GM12878 (cell line): ENCODE results near the gene RAB36. TPM values are rescaled to one million over a fixed set of nuclear protein-coding genes. Genes with fewer than 3 reads are reported as not detected.

Experiments
- ATAC-seq: fragments of 200-7000 bp; cut with Tn5 transposase; 3 replicates; pipeline ENCODE4 v1.9.1; 2020; ENCODE audit warnings: mild to moderate bottlenecking, moderate library complexity
- BruUV-seq: library from RNA; stranded (reverse); fragments of 400-500 nt; replicated peaks from 2 replicates; lab custom pipeline; 2021; lab: Mats Ljungman, UMichigan
- CTCF ChIA-PET: fragments of 300-600 bp; sonication (Branson Sonifier 250); formaldehyde crosslinking; extraction: SDS; loops from one replicate; lab custom pipeline; 2021; ENCODE audit warnings: inconsistent platforms; lab: Yijun Ruan, JAX
- POLR2A ChIA-PET: fragments of 350-600 bp; formaldehyde crosslinking; extraction: SDS; loops from one replicate; lab custom pipeline; 2021; ENCODE audit warnings: inconsistent platforms; lab: Charles Lee
- RAD21 ChIA-PET: fragments of 300-600 bp; sonication (Branson Sonifier 250); formaldehyde crosslinking; loops from one replicate; lab custom pipeline; 2023; ENCODE audit warnings: antibody characterized with exemption; ENCODE audit not compliant: unreplicated experiment; lab: Charles Lee
- SMC1A ChIA-PET: fragments of 300-600 bp; sonication (Branson Sonifier 250); formaldehyde crosslinking; loops from one replicate; lab custom pipeline; 2023; ENCODE audit not compliant: unreplicated experiment, uncharacterized antibody; lab: Charles Lee
- DNase-seq: peaks from one replicate; pipeline ENCODE4 v3.0.0-alpha.2; 2011; ENCODE audit warnings: low read depth, low spot score
- FAIRE-seq: peaks from 3 replicates; lab custom pipeline; 2011; peaks lifted over from hg19 to GRCh38; lab: Jason Lieb, UNC
- H2AFZ ChIP-seq: 2 replicates; pipeline ENCODE4 v1.6.0; 2011; ENCODE audit warnings: low read depth, low read length, control low read depth; ENCODE audit not compliant: control insufficient read depth
- H3K27ac ChIP-seq: 2 replicates; pipeline ENCODE4 v1.5.1; 2011; ENCODE audit warnings: control low read depth; ENCODE audit not compliant: control insufficient read depth, insufficient read depth
- H3K27me3 ChIP-seq, 2 experiments: replicated peaks in 1 of 2; 2 replicates each; pipeline versions ENCODE4 v1.6.0 to v1.6.1; 2011; ENCODE audit warnings: low read length in 1 of 2; ENCODE audit not compliant: control insufficient read depth in 2 of 2, insufficient read depth in 2 of 2
- H3K36me3 ChIP-seq, 2 experiments: 2 replicates each; pipeline ENCODE4 v1.5.1; 2011; ENCODE audit warnings: low read length in 1 of 2; ENCODE audit not compliant: control insufficient read depth in 2 of 2, insufficient read depth in 2 of 2
- H3K4me1 ChIP-seq: 2 replicates; pipeline ENCODE4 v1.6.1; 2011; ENCODE audit warnings: mild to moderate bottlenecking, low read length, moderate library complexity, mixed read lengths; ENCODE audit not compliant: control insufficient read depth, insufficient read depth
- H3K4me2 ChIP-seq: 2 replicates; pipeline ENCODE4 v1.6.0; 2011; ENCODE audit warnings: control low read depth; ENCODE audit not compliant: control insufficient read depth, insufficient read depth
- H3K4me3 ChIP-seq: fragments of 200-600 bp; sonication (generic); 2 replicates; pipeline ENCODE4 v1.5.1; 2016
- H3K79me2 ChIP-seq: 2 replicates; pipeline ENCODE4 v1.6.0; 2011; ENCODE audit warnings: low read length; ENCODE audit not compliant: control insufficient read depth, insufficient read depth
- H3K9ac ChIP-seq: 2 replicates; pipeline ENCODE4 v1.8.0; 2011; ENCODE audit warnings: low read length, control low read depth, mixed read lengths; ENCODE audit not compliant: control insufficient read depth, insufficient read depth
- H3K9me3 ChIP-seq: replicated peaks from 3 replicates; pipeline ENCODE4 v1.5.1; 2011; ENCODE audit warnings: mild to moderate bottlenecking, low read length; ENCODE audit not compliant: control insufficient read depth, insufficient read depth
- H4K20me1 ChIP-seq: 2 replicates; pipeline ENCODE4 v1.6.0; 2011; ENCODE audit not compliant: control insufficient read depth, insufficient read depth
- CBX3 ChIP-seq: fragments of 200-600 bp; sonication (generic); IDR thresholded peaks from 2 replicates; pipeline ENCODE4 v1.6.1; 2016; ENCODE audit warnings: low read depth, borderline replicate concordance
- SUZ12 ChIP-seq: fragments of 200-600 bp; sonication (generic); IDR thresholded peaks from one replicate; pipeline ENCODE4 v1.6.1; 2018; ENCODE audit warnings: antibody characterized with exemption, mild to moderate bottlenecking; ENCODE audit not compliant: unreplicated experiment
- YY1 ChIP-seq: IDR thresholded peaks from 2 replicates; pipeline ENCODE4 v1.6.1; 2011; ENCODE audit warnings: low read depth, mild to moderate bottlenecking, low read length
- ZSCAN29 ChIP-seq: fragments of 450-650 bp; IDR thresholded peaks from 2 replicates; pipeline ENCODE4 v1.6.1; 2017; ENCODE audit warnings: mild to moderate bottlenecking, moderate library complexity
- WGBS: methylation state at CpG from one replicate; pipeline ENCODE4 v1.1.6; 2016; ENCODE audit warnings: low lambda C conversion rate; ENCODE audit not compliant: insufficient replicate concordance, insufficient coverage; ENCODE audit errors: missing lambda C conversion rate; 5-methylcytosine and 5-hydroxymethylcytosine counted together
- in situ Hi-C: fragments of 300-500 bp; cut with MboI; formaldehyde crosslinking; loops from 9 replicates; pipeline ENCODE4 v1.14.3; 2018; ENCODE audit warnings: mixed read lengths
- intact Hi-C: fragments of 100-400 bp; cut with micrococcal nuclease; formaldehyde crosslinking; loops from one replicate; pipeline ENCODE4 v1.14.2; 2022; ENCODE audit not compliant: unreplicated experiment
- polyA plus RNA-seq, 11 experiments: library from polyadenylated mRNA; depleted of rRNA in 4 of 11; unstranded in 6 of 11; stranded (reverse) in 5 of 11; fragments of >200 nt; fragmentation: Nextera tagmentation in 4 of 11; fragmentation: Illumina TruSeq in 1 of 11; extraction: Ambion mirVana in 4 of 11; extraction: Trizol in 1 of 11; gene quantifications; 1 replicate in 1 of 11; 2 replicates in 10 of 11; pipeline versions ENCODE4 v1.2.1 to v1.2.3, GENCODE V29; 2011 to 2016; ENCODE audit warnings: inconsistent platforms in 2 of 11, missing spikeins in 2 of 11, low read depth in 1 of 11
- total RNA-seq, 4 experiments: library from RNA; depleted of rRNA in 3 of 4; stranded (reverse); fragments of >200 nt in 3 of 4; fragmentation: Illumina TruSeq in 1 of 4; extraction: Trizol in 1 of 4; gene quantifications; 2 replicates each; pipeline versions ENCODE4 v1.2.1 to v1.2.3, GENCODE V29; 2013 to 2021
- TF ChIP-seq, protein P1 (sequence below): fragments of 450-650 bp; conservative IDR thresholded peaks from 2 replicates; pipeline ENCODE4 v1.6.1; 2017; ENCODE audit warnings: mild to moderate bottlenecking, moderate library complexity

Gene RAB36
- total and polyA plus RNA-seq, 10 of the 15 experiments (the other 5 are each of a cell fraction or from before 2014, with no cell fraction given) = 0.31 to 2.7 (median 1.1) TPM

DNA sequence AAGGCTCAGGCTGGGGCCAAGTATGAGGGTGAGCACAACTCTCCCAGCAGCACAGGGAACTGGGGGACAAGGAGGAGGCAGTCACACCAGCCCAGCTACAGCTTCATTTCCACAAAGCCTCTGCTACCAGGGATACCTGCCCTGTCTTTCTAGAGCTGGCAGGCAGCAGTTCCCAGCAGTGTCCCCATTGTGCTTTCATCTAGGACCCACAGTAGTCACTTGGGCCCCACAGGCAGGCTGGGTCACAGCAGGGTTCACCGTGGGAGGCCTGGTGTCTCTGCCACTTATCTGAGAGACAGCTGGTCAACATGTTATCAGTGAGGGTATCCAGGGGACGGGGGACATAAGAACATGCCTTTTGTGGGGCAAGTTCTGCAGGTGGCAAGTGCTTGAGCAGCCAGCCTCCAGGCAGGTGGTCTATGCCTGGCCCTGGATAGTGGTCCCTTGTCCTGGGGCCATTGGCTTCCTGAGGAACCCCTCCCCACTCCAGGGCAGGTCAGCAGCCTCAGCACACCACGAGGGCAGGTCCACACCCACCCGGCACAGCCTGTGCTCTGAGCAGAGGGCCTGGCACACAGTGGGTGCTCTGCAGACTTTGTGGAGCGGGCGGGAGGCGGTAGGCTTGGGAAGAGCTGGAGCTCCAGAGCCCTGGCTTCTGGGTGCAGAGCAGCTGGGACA is 45.0 kb upstream of the RAB36 start:
- no TSS peak for BruUV-seq
- intact Hi-C loops = no loop called here
- WGBS = 47% methylated on average over 7 of the region's 7 CpGs
- no peak for ATAC-seq
- Histone ChIP-seq H3K9ac (no peak overlapping the region), H3K9me3 (no peaks in the 10 kb centered on the region), H3K27ac (no peak overlapping the region), H3K4me3 (no peak overlapping the region), H4K20me1 (no peaks in the 10 kb centered on the region), H3K36me3 (no peaks in the 10 kb centered on the region), H3K79me2 (no peaks in the 10 kb centered on the region), H3K4me1 (no peaks in the 10 kb centered on the region), H2AFZ (no peak overlapping the region), H3K27me3 (no peaks in the 10 kb centered on the region), H3K4me2 (no peak overlapping the region)
- CTCF ChIA-PET = interaction anchor here (0.7 kb wide), 1 partner anchor 143 kb away, joined by 3 read pairs; no protein-coding TSS in a partner anchor
- no peak for FAIRE-seq
- in situ Hi-C loops = no loop called here
- TF ChIP-seq YY1 (no peak), SUZ12 (no peak)
- RAD21 ChIA-PET = no interaction called here
- no peak for DNase-seq
- POLR2A ChIA-PET = interaction anchor here (0.6 kb wide), 1 partner anchor 63 kb away, joined by 3 read pairs; no protein-coding TSS in a partner anchor
- SMC1A ChIA-PET = no interaction called here

DNA sequence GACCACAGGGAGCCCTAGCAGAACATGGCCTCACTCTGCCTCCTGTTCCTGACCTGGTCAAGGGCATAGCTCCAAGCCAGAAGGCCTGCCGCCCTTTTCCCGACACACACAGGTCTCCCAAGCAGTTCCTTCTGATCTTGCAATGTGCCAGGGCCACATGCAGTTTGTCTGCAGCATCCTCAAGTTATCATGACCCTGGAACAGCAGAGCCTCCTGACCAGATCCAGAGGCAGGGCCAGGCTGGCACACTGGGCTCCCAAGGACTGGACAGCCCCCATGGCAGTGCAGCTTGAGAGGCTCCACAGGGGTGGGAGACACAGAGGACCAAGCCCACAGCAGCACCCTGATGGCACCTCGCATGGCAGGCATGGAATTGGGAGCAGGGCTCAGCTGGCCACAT is 43.8 kb upstream of the RAB36 start:
- CTCF ChIA-PET = interaction anchor here (0.6 to 1.5 kb wide), 3 partner anchors 142 to 1097 kb away, joined by 3 to 4 read pairs (median 3); no protein-coding TSS in a partner anchor
- SMC1A ChIA-PET = no interaction called here
- no peaks in the 10 kb centered on the region for H3K27me3 ChIP-seq
- H3K4me2 ChIP-seq = no peak overlapping the region
- WGBS = 47% methylated on average over 3 of the region's 3 CpGs
- in situ Hi-C loops (no loop called here), intact Hi-C loops (no loop called here)
- H3K36me3 ChIP-seq = no peaks in the 10 kb centered on the region; a peak in 1 of 4 replicates
- POLR2A ChIA-PET = no interaction called here
- RAD21 ChIA-PET = no interaction called here
- DNase-seq (no peak), ATAC-seq (no peak), FAIRE-seq (no peak)
- no peaks in the 10 kb centered on the region for H4K20me1 ChIP-seq
- no peaks in the 10 kb centered on the region for H3K4me1 ChIP-seq
- H3K9me3 ChIP-seq = no peaks in the 10 kb centered on the region
- H3K27ac ChIP-seq = no peak overlapping the region
- no peaks in the 10 kb centered on the region for H3K79me2 ChIP-seq
- BruUV-seq = no TSS peak
- no peak for TF ChIP-seq SUZ12
- TF ChIP-seq, protein P1, sequence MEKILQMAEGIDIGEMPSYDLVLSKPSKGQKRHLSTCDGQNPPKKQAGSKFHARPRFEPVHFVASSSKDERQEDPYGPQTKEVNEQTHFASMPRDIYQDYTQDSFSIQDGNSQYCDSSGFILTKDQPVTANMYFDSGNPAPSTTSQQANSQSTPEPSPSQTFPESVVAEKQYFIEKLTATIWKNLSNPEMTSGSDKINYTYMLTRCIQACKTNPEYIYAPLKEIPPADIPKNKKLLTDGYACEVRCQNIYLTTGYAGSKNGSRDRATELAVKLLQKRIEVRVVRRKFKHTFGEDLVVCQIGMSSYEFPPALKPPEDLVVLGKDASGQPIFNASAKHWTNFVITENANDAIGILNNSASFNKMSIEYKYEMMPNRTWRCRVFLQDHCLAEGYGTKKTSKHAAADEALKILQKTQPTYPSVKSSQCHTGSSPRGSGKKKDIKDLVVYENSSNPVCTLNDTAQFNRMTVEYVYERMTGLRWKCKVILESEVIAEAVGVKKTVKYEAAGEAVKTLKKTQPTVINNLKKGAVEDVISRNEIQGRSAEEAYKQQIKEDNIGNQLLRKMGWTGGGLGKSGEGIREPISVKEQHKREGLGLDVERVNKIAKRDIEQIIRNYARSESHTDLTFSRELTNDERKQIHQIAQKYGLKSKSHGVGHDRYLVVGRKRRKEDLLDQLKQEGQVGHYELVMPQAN = no peak
- TF ChIP-seq CBX3 = no peak
- no peak for TF ChIP-seq ZSCAN29
- no peak overlapping the region for H3K9ac ChIP-seq
- H3K4me3 ChIP-seq = no peak overlapping the region
- H2AFZ ChIP-seq = no peak overlapping the region
